SJCRH30 (cell line): Measurements from ENCODE around the gene CNOT1. TPM values are rescaled to one million over a fixed set of nuclear protein-coding genes. Genes with fewer than 3 reads are reported as not detected.

Experiments used
- DNase-seq, 2 experiments: peaks; one replicate each; pipeline ENCODE4 v3.0.0-alpha.2; 2015 to 2020
- H3K27ac ChIP-seq: fragments of 250-450 bp; sonication (Bioruptor Pico); 2 replicates; pipeline ENCODE4 v1.5.1; 2020; ENCODE audit warnings: mild to moderate bottlenecking, moderate library complexity
- H3K27me3 ChIP-seq: fragments of 250-450 bp; sonication (Bioruptor Pico); 2 replicates; pipeline ENCODE4 v1.5.1; 2020; ENCODE audit warnings: mild to moderate bottlenecking, moderate library complexity
- H3K36me3 ChIP-seq: fragments of 250-450 bp; sonication (Bioruptor Pico); 2 replicates; pipeline ENCODE4 v1.5.1; 2020; ENCODE audit warnings: mild to moderate bottlenecking, moderate library complexity
- H3K4me1 ChIP-seq: fragments of 250-450 bp; sonication (Bioruptor Pico); 2 replicates; pipeline ENCODE4 v1.5.1; 2020; ENCODE audit warnings: mild to moderate bottlenecking, moderate library complexity
- H3K4me3 ChIP-seq: fragments of 250-450 bp; sonication (Bioruptor Pico); 2 replicates; pipeline ENCODE4 v1.5.1; 2020; ENCODE audit warnings: mild to moderate bottlenecking, moderate library complexity
- H3K9me3 ChIP-seq: fragments of 250-450 bp; sonication (Bioruptor Pico); replicated peaks from 2 replicates; pipeline ENCODE4 v1.5.1; 2020; ENCODE audit warnings: mild to moderate bottlenecking, moderate library complexity
- total RNA-seq: library from RNA; depleted of rRNA; stranded (reverse); fragments of >200 nt; shearing (Covaris generic); gene quantifications from 2 replicates; pipeline ENCODE4 v1.2.3, GENCODE V29; 2014

CNOT1 gene
- total RNA-seq, 1 experiment from 2014 or later: 281 TPM

- Histone ChIP-seq H3K36me3 (no peaks in the 10 kb centered on the region), H3K9me3 (no peaks in the 10 kb centered on the region), H3K4me3 (no peak overlapping the region), H3K27ac (no peak overlapping the region), H3K27me3 (peaks cover 10% of the 10 kb centered on the region), H3K4me1 (peaks cover 13% of the 10 kb centered on the region)
- no peak for DNase-seq
Measured at GRCh38 chr16:58488531-58488930, 141.1 kb downstream of the CNOT1 start.

GRCh38 chr16:58487566-58488351 lies 141.9 kb downstream of the CNOT1 start:
- Histone ChIP-seq H3K27ac (no peak overlapping the region), H3K4me1 (peaks cover 10% of the 10 kb centered on the region), H3K36me3 (no peaks in the 10 kb centered on the region), H3K27me3 (peaks cover 6% of the 10 kb centered on the region), H3K4me3 (no peak overlapping the region), H3K9me3 (no peaks in the 10 kb centered on the region)
- DNase-seq: peak; percentile 88 to 93

- 0 out of 2 replicates have a peak, but pooled peaks cover 2% of the 10 kb centered on the region for H3K4me1 ChIP-seq
- H3K9me3 ChIP-seq: no peaks in the 10 kb centered on the region
- DNase-seq: no peak
- no peaks in the 10 kb centered on the region for H3K36me3 ChIP-seq
- no peak overlapping the region for H3K4me3 ChIP-seq
- H3K27me3 ChIP-seq: peaks cover 6% of the 10 kb centered on the region
- no peak overlapping the region for H3K27ac ChIP-seq
Measured at GRCh38 chr16:58485184-58485887, 144.3 kb downstream of the CNOT1 start.

- Histone ChIP-seq H3K4me1 (no peaks in the 10 kb centered on the region), H3K27me3 (peaks cover 11% of the 10 kb centered on the region), H3K36me3 (no peaks in the 10 kb centered on the region), H3K9me3 (no peaks in the 10 kb centered on the region), H3K27ac (no peak overlapping the region), H3K4me3 (no peak overlapping the region)
- no peak for DNase-seq
Measured at GRCh38 chr16:58481931-58482330, 147.7 kb downstream of the CNOT1 start.

- no peaks in the 10 kb centered on the region for H3K36me3 ChIP-seq
- DNase-seq: no peak
- H3K4me1 ChIP-seq: no peaks in the 10 kb centered on the region
- peaks cover 11% of the 10 kb centered on the region for H3K27me3 ChIP-seq
- H3K27ac ChIP-seq: no peak overlapping the region
- H3K9me3 ChIP-seq: no peaks in the 10 kb centered on the region
- no peak overlapping the region for H3K4me3 ChIP-seq
Measured at GRCh38 chr16:58481226-58481869, 148.3 kb downstream of the CNOT1 start.

- peaks cover 5% of the 10 kb centered on the region; the same call in 1 of the 2 replicates for H3K27me3 ChIP-seq
- no peaks in the 10 kb centered on the region for H3K36me3 ChIP-seq
- no peak overlapping the region for H3K27ac ChIP-seq
- no peak for DNase-seq
- no peaks in the 10 kb centered on the region for H3K4me1 ChIP-seq
- H3K4me3 ChIP-seq: no peak overlapping the region
- H3K9me3 ChIP-seq: no peaks in the 10 kb centered on the region
Measured at GRCh38 chr16:58478427-58478826, 151.2 kb downstream of the CNOT1 start.

- Histone ChIP-seq H3K27ac (no peak overlapping the region), H3K4me3 (no peak overlapping the region), H3K9me3 (no peaks in the 10 kb centered on the region), H3K4me1 (no peaks in the 10 kb centered on the region), H3K36me3 (no peaks in the 10 kb centered on the region), H3K27me3 (peaks cover 9% of the 10 kb centered on the region; the same call in 1 of the 2 replicates)
- no peak for DNase-seq
Measured at GRCh38 chr16:58476791-58477190, 152.8 kb downstream of the CNOT1 start.

GRCh38 chr16:58475091-58475619 lies 154.5 kb downstream of the CNOT1 start:
- no peak for DNase-seq
- Histone ChIP-seq H3K27me3 (peaks cover 9% of the 10 kb centered on the region; the same call in 1 of the 2 replicates), H3K27ac (no peak overlapping the region), H3K9me3 (no peaks in the 10 kb centered on the region), H3K36me3 (no peaks in the 10 kb centered on the region), H3K4me3 (no peak overlapping the region), H3K4me1 (peaks cover 4% of the 10 kb centered on the region)

- H3K27ac ChIP-seq: no peak overlapping the region
Measured at GRCh38 chr16:58474296-58474695, 155.3 kb downstream of the CNOT1 start.

GRCh38 chr16:58472827-58473226 lies 156.8 kb downstream of the CNOT1 start:
- no peak overlapping the region for H3K4me3 ChIP-seq
- H3K9me3 ChIP-seq: no peaks in the 10 kb centered on the region
- DNase-seq: no peak
- peaks cover 8% of the 10 kb centered on the region for H3K27me3 ChIP-seq
- H3K36me3 ChIP-seq: no peaks in the 10 kb centered on the region
- H3K4me1 ChIP-seq: peaks cover 4% of the 10 kb centered on the region
- no peak overlapping the region for H3K27ac ChIP-seq

More at GRCh38 chr16:58474296-58474695, 155.3 kb downstream of the CNOT1 start:
- Histone ChIP-seq H3K4me1 (peaks cover 4% of the 10 kb centered on the region), H3K9me3 (no peaks in the 10 kb centered on the region), H3K27me3 (peaks cover 4% of the 10 kb centered on the region; the same call in 1 of the 2 replicates), H3K36me3 (no peaks in the 10 kb centered on the region), H3K4me3 (no peak overlapping the region)
- DNase-seq: no peak

- no peak overlapping the region for H3K27ac ChIP-seq
- peaks cover 8% of the 10 kb centered on the region for H3K27me3 ChIP-seq
- H3K4me3 ChIP-seq: no peak overlapping the region
- DNase-seq: no peak
- H3K4me1 ChIP-seq: peaks cover 4% of the 10 kb centered on the region
- H3K36me3 ChIP-seq: no peaks in the 10 kb centered on the region
- H3K9me3 ChIP-seq: no peaks in the 10 kb centered on the region
Measured at GRCh38 chr16:58472266-58472665, 157.4 kb downstream of the CNOT1 start.

- no peak overlapping the region for H3K4me3 ChIP-seq
- DNase-seq: peak in 1 of 2 experiments; percentile 53
- peaks cover 8% of the 10 kb centered on the region for H3K27me3 ChIP-seq
- no peaks in the 10 kb centered on the region for H3K36me3 ChIP-seq
- H3K27ac ChIP-seq: no peak overlapping the region
- H3K4me1 ChIP-seq: peaks cover 4% of the 10 kb centered on the region
- no peaks in the 10 kb centered on the region for H3K9me3 ChIP-seq
Measured at GRCh38 chr16:58471209-58471975, 158.2 kb downstream of the CNOT1 start.
